Right lobe of liver (tissue), 6 donors: ENCODE measurements around the gene FAM53A. TPM values are rescaled to one million over a fixed set of nuclear protein-coding genes. Genes with fewer than 3 reads are reported as not detected.

Experiments
- ATAC-seq, 4 donors: fragments of 200-7000 bp; cut with Tn5 transposase; one replicate each; pipeline ENCODE4 v1.9.1; 2020; ENCODE audit warnings: mild to moderate bottlenecking in 4 of 4, moderate library complexity in 4 of 4
- DNase-seq, 3 donors: peaks; one replicate each; pipeline ENCODE4 v3.0.0-alpha.2; 2020
- H3K27ac ChIP-seq, 3 donors: fragments of 200-600 bp; one replicate each; pipeline ENCODE4 v1.8.0; 2022
- H3K27me3 ChIP-seq, 2 donors: fragments of 200-600 bp; one replicate each; pipeline ENCODE4 v1.8.0; 2022
- H3K36me3 ChIP-seq, 4 donors: fragments of 200-600 bp; sonication (generic) in 1 of 4; one replicate each; pipeline versions ENCODE4 v1.5.1 to v1.8.0; 2017 to 2022; ENCODE audit warnings: control low read depth in 1 of 4
- H3K4me1 ChIP-seq, 4 donors: fragments of 200-600 bp; sonication (generic) in 1 of 4; one replicate each; pipeline versions ENCODE4 v1.5.1 to v1.8.0; 2017 to 2022; ENCODE audit warnings: control low read depth in 1 of 4
- H3K4me3 ChIP-seq, 3 donors: fragments of 200-600 bp; one replicate each; pipeline ENCODE4 v1.8.0; 2022
- H3K9me3 ChIP-seq, 4 donors: fragments of 200-600 bp; sonication (generic) in 1 of 4; one replicate each; pipeline versions ENCODE4 v1.5.1 to v1.8.0; 2017 to 2022; ENCODE audit warnings: control low read depth in 1 of 4
- CTCF ChIP-seq, 4 donors: fragments of 200-600 bp in 3 of 4; fragments of 450-650 bp in 1 of 4; IDR thresholded peaks; one replicate each; pipeline versions ENCODE4 v1.5.1 to v1.8.0; 2016 to 2022; ENCODE audit warnings: antibody characterized with exemption in 4 of 4, mild to moderate bottlenecking in 2 of 4
- POLR2A ChIP-seq: fragments of 450-650 bp; IDR thresholded peaks from one replicate; pipeline ENCODE4 v1.6.1; 2017; ENCODE audit warnings: antibody characterized with exemption, mild to moderate bottlenecking
- WGBS: methylation state at CpG from one replicate; pipeline ENCODE4 v1.1.6; 2018; ENCODE audit warnings: low coverage, low lambda C conversion rate; ENCODE audit not compliant: insufficient coverage; ENCODE audit errors: missing lambda C conversion rate; 5-methylcytosine and 5-hydroxymethylcytosine counted together
- intact Hi-C, 2 donors: fragments of 100-400 bp; cut with DNase I; formaldehyde crosslinking; loops; one replicate each; pipeline versions ENCODE4 v1.11.2 to v1.14.1; 2022
- small RNA-seq, 2 experiments: library from RNA; depleted of rRNA; stranded (forward); fragments of <200 nt; gene quantifications; one replicate each; pipeline ENCODE3, GENCODE V24; 2016
- total RNA-seq, 6 experiments: library from RNA; depleted of rRNA in 2 of 6; stranded (reverse); fragments of >200 nt in 2 of 6; fragmentation: NEBNext Ultra II Directional in 3 of 6; extraction: Animal tissue kit (Norgen Biotek cat#: 25700) in 3 of 6; gene quantifications; one replicate each; pipeline versions ENCODE4 v1.1.0 to v1.2.4, GENCODE V29; 2016 to 2023
- donor health status: DM: no; HTN: yes; CAD: no.
- donor health status: DM: no; HTN: no; CAD: no.
- donor health status: DM: no; HTN: no; CAD: no.
- donor health status: DM: no; HTN: yes; CAD: no.
- donor health status: DM: no; HTN: yes; CAD: no.

FAM53A gene
- total RNA-seq, 6 experiments from 2014 or later = 0.56 to 3.5 (median 0.74) TPM

DNA sequence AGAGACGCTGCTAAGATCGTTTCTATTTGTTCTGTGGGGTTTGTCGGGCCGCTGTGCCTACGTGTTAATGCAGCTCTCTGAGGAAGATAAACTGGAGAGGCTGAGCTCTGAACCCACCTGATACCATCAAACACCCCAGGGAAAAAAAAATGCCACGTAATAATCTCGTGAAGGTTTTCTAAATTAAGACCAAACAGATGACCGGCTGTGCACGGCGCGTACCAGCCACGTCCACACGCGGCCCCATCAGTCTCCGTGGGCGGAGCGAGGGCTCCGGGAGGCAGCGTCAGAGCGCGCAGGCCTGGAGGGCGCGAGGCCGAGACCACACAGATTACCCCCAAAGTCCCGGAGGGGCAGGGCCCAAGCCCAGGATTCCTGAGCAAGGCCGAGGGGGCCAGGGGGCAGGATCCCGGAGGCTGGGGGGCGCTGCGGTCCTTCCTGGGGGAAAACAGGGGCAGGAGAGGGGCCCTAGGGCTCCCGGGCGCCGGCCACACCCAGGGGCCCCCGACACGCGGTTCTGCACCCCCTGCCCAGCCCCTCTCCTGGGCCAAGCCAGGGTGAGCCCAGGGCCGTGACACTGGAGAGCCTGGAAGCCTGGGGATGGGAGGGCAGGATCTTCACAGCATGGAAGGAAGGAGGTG lies 91.9 kb downstream of the FAM53A start:
- intact Hi-C loops = no loop called here
- H3K9me3 ChIP-seq = peaks cover 0 to 9% (median 2%) of the 10 kb centered on the region in 4 donors
- TF ChIP-seq POLR2A (no peak), CTCF (IDR thresholded peaks at IDR 0.05) (no peak)
- WGBS = 66% methylated on average over 6 of the region's 36 CpGs
- no peaks in the 10 kb centered on the region for H3K4me1 ChIP-seq
- H3K27me3 ChIP-seq = no peaks in the 10 kb centered on the region
- no peaks in the 10 kb centered on the region for H3K36me3 ChIP-seq
- DNase-seq (peak; percentile 10 to 43 (median 34)), ATAC-seq (no peak)
- H3K4me3 ChIP-seq = no peak overlapping the region
- H3K27ac ChIP-seq = no peak overlapping the region

DNA sequence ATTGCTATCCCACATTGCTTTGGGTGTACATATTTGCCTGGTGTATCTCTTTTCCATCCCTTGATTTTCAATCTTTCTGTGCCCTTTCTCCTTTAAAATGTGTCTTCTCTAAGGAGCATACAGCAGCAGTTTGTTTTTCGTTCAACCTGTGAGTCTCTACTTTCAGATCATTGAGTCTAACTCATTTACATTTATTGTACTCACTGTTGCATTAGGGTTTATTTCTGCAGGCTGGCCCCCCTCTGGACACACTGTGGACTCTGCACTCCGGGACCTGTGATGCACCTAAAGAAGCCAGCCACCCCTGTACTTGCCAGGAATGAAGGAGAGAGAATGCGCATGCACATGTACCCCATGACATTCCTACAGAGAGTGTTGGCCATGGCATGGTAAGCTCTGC lies 93.0 kb downstream of the FAM53A start:
- H3K27ac ChIP-seq = no peak overlapping the region
- ATAC-seq (no peak), DNase-seq (peak in 1 of 3 donors; percentile 10)
- H3K4me1 ChIP-seq = no peaks in the 10 kb centered on the region
- no peaks in the 10 kb centered on the region for H3K36me3 ChIP-seq
- intact Hi-C loops = no loop called here
- no peak overlapping the region for H3K4me3 ChIP-seq
- peaks cover 0 to 9% (median 2%) of the 10 kb centered on the region in 4 donors for H3K9me3 ChIP-seq
- WGBS = 88% methylated on average over 3 of the region's 3 CpGs
- no peaks in the 10 kb centered on the region for H3K27me3 ChIP-seq
- no peak for TF ChIP-seq CTCF (IDR thresholded peaks at IDR 0.05)
- no peak for TF ChIP-seq POLR2A

GRCh38 chr4:1590244-1590643 lies 93.9 kb downstream of the FAM53A start:
- intact Hi-C loops = no loop called here
- no peak for TF ChIP-seq CTCF (IDR thresholded peaks at IDR 0.05)
- no peaks in the 10 kb centered on the region for H3K4me1 ChIP-seq
- peaks cover 0 to 9% (median 2%) of the 10 kb centered on the region in 4 donors for H3K9me3 ChIP-seq
- no peak for ATAC-seq
- DNase-seq = peak in 1 of 3 donors; percentile 1
- H3K27ac ChIP-seq = no peak overlapping the region
- WGBS = 59% methylated on average over 3 of the region's 4 CpGs
- H3K36me3 ChIP-seq = no peaks in the 10 kb centered on the region
- H3K4me3 ChIP-seq = no peak overlapping the region
- no peaks in the 10 kb centered on the region for H3K27me3 ChIP-seq

Small RNAs within 50 kb of the gene (small RNA-seq; reads per million reads assigned to genes)
- 0 reads per million in 2 experiments for gene RF00019

Other genes with a start within 250 kb of the FAM53A start
- 10 to 100 TPM; 13.1 to 30.8 (median 14.7) TPM for gene SLBP, start 28.0 kb upstream of the FAM53A start, total RNA-seq
- 10 to 100 TPM; 13.8 to 51.0 (median 25.4) TPM for gene TMEM129, start 37.0 kb upstream of the FAM53A start, total RNA-seq
- 1 to 10 TPM; 2.2 to 5.7 (median 4.8) TPM for gene TACC3, start 37.2 kb upstream of the FAM53A start, total RNA-seq
- gene FGFR3, start 109.0 kb upstream of the FAM53A start, total RNA-seq = 10 to 100 TPM; 14.3 to 30.0 (median 25.7) TPM
- gene LETM1, start 171.8 kb upstream of the FAM53A start, total RNA-seq = 10 to 100 TPM; 18.1 to 31.0 (median 25.6) TPM
- 10 to 100 TPM; 11.4 to 19.4 (median 14.0) TPM for gene NSD2, start 187.1 kb upstream of the FAM53A start, total RNA-seq